HepG2 (cell line): ENCODE measurements around the gene PSD4. TPM values are rescaled to one million over a fixed set of nuclear protein-coding genes. Genes with fewer than 3 reads are reported as not detected.

ENCODE experiments used
- FOXK1 ChIP-seq: sonication (generic); formaldehyde crosslinking; IDR thresholded peaks from 2 replicates; pipeline ENCODE4 v1.4.0; 2020; ENCODE audit warnings: low read depth, missing genetic modification reagents, borderline replicate concordance
- FOXP1 ChIP-seq, 2 experiments: fragments of 450-650 bp in 1 of 2; IDR thresholded peaks; 2 replicates each; pipeline ENCODE4 v1.6.1; 2017 to 2018; ENCODE audit warnings: antibody characterized with exemption in 1 of 2
- GATAD1 ChIP-seq: IDR thresholded peaks from 2 replicates; pipeline ENCODE4 v1.6.1; 2016; ENCODE audit warnings: missing genetic modification reagents, missing compliant biosample characterization
- HDAC2 ChIP-seq: sonication (generic); formaldehyde crosslinking; IDR thresholded peaks from 2 replicates; pipeline ENCODE4 v1.4.0; 2020; ENCODE audit warnings: missing genetic modification reagents
- ISX ChIP-seq: sonication (generic); formaldehyde crosslinking; conservative IDR thresholded peaks from 2 replicates; pipeline ENCODE4 v1.5.0; 2020; ENCODE audit warnings: missing genetic modification reagents
- JUND ChIP-seq: sonication (generic); formaldehyde crosslinking; IDR thresholded peaks from 2 replicates; pipeline ENCODE4 v1.8.0; 2022; ENCODE audit warnings: mild to moderate bottlenecking, missing genetic modification reagents
- KLF12 ChIP-seq: sonication (generic); formaldehyde crosslinking; IDR thresholded peaks from 2 replicates; pipeline ENCODE4 v1.4.0; 2020; ENCODE audit warnings: missing genetic modification reagents, borderline replicate concordance
- KMT2A ChIP-seq: sonication (generic); formaldehyde crosslinking; IDR thresholded peaks from 2 replicates; pipeline ENCODE4 v1.4.0; 2020; ENCODE audit warnings: missing genetic modification reagents
- MED8 ChIP-seq: sonication (generic); formaldehyde crosslinking; IDR thresholded peaks from 2 replicates; pipeline ENCODE4 v1.8.1; 2023; ENCODE audit warnings: mild to moderate bottlenecking, missing genetic modification reagents; ENCODE audit not compliant: insufficient replicate concordance
- MLLT10 ChIP-seq: sonication (generic); formaldehyde crosslinking; IDR thresholded peaks from 2 replicates; pipeline ENCODE4 v1.4.0; 2020; ENCODE audit warnings: missing genetic modification reagents
- NPAS2 ChIP-seq: sonication (generic); formaldehyde crosslinking; IDR thresholded peaks from 2 replicates; pipeline ENCODE4 v1.8.0; 2022; ENCODE audit warnings: mild to moderate bottlenecking, missing genetic modification reagents, borderline replicate concordance
- PRPF4 ChIP-seq: fragments of 200-400 bp; formaldehyde crosslinking; IDR thresholded peaks from 2 replicates; pipeline ENCODE4 v1.6.1; 2016; ENCODE audit warnings: low read length, low read depth; ENCODE audit not compliant: poor library complexity, severe bottlenecking
- SCMH1 ChIP-seq: sonication (generic); formaldehyde crosslinking; IDR thresholded peaks from 2 replicates; pipeline ENCODE4 v1.9.0; 2021; ENCODE audit warnings: missing genetic modification reagents, mild to moderate bottlenecking, borderline replicate concordance
- STAT5B ChIP-seq: sonication (generic); formaldehyde crosslinking; IDR thresholded peaks from 2 replicates; pipeline ENCODE4 v1.4.0; 2020; ENCODE audit warnings: missing genetic modification reagents
- ZNF136 ChIP-seq: sonication (generic); formaldehyde crosslinking; IDR thresholded peaks from 2 replicates; pipeline ENCODE4 v1.8.1; 2022; ENCODE audit warnings: low read depth, mild to moderate bottlenecking, moderate library complexity, missing genetic modification reagents
- ZNF350 ChIP-seq: sonication (generic); formaldehyde crosslinking; IDR thresholded peaks from 2 replicates; pipeline ENCODE4 v1.4.0; 2020; ENCODE audit warnings: mild to moderate bottlenecking, low read depth, missing genetic modification reagents, borderline replicate concordance
- ZSCAN31 ChIP-seq: sonication (generic); formaldehyde crosslinking; IDR thresholded peaks from 2 replicates; pipeline ENCODE4 v1.5.0; 2020; ENCODE audit warnings: low read depth, mild to moderate bottlenecking, missing genetic modification reagents
- polyA plus RNA-seq, 8 experiments: library from polyadenylated mRNA; depleted of rRNA in 3 of 8; stranded (reverse) in 7 of 8; unstranded in 1 of 8; fragments of >200 nt; fragmentation: Illumina TruSeq in 4 of 8; extraction: Trizol in 4 of 8; gene quantifications; 2 replicates each; pipeline versions ENCODE4 v1.2.1 to v1.2.3, GENCODE V29; 2011 to 2016; ENCODE audit warnings: low read depth in 4 of 8, missing spikeins in 1 of 8, mixed read lengths in 1 of 8; ENCODE audit not compliant: insufficient read depth in 1 of 8
- total RNA-seq, 5 experiments: library from RNA; depleted of rRNA; stranded (reverse); fragments of >200 nt; fragmentation: Illumina TruSeq; extraction: Trizol; gene quantifications; 2 replicates each; pipeline ENCODE4 v1.2.3, GENCODE V29; 2016; ENCODE audit warnings: low read depth in 1 of 5
- TF ChIP-seq, protein P1 (sequence below): IDR thresholded peaks from 2 replicates; pipeline ENCODE4 v1.6.1; 2016; ENCODE audit warnings: low read depth
- TF ChIP-seq, protein P2 (sequence below): sonication (generic); formaldehyde crosslinking; IDR thresholded peaks from 2 replicates; pipeline ENCODE4 v1.4.0; 2020; ENCODE audit warnings: missing genetic modification reagents
- TF ChIP-seq, protein P3 (sequence below): sonication (generic); formaldehyde crosslinking; IDR thresholded peaks from 2 replicates; pipeline ENCODE4 v1.4.0; 2020; ENCODE audit warnings: missing genetic modification reagents, borderline replicate concordance
- TF ChIP-seq, protein P4 (sequence below): sonication (generic); formaldehyde crosslinking; IDR thresholded peaks from 2 replicates; pipeline ENCODE4 v1.4.0; 2020; ENCODE audit warnings: missing genetic modification reagents, mild to moderate bottlenecking, borderline replicate concordance

PSD4 gene
- total and polyA plus RNA-seq, 2 of the 13 experiments (the other 11 are each of a cell fraction or from before 2014, with no cell fraction given) = 5.8 to 9.4 TPM

DNA sequence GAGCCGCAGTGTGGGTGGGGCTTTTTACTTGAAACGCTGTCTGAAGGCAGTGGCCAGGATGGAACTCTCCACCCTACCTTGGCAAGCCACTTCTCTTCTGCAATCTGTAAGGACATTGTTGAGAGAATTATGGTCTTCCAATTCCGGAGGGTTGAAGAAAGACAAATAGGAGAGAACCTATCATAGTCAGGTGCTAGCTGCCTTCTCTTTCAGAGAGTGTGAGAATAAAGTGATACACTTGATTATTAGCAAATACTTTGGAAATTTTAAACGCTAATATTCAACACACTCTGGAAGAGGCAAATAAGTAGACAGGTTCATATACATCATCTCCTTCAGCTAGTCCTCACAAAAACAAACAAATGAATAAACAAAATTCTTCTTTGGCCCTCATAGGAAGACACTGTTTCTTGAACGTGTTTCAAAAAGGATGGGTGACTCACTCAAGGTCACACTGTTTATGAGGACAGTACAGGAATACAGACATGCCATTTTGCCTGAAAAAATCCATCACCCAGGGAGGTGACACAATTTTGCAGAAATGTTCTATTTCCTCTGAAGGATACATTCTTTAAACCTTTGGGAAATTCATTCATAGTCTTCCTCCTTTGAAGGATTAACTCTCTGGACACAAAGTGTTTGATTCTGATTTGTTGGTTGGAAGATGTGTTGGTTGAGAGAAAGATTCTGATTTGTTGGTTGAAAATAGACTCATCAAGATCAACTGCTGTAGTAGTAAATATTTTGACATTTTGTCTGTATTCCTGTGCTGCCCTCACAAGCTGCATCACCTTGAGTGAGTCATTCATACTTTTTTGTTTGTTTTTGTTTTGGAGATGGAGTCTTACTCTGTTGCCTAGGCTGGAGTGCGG, 48.6 kb upstream of the PSD4 start (continued):
- no peak for TF ChIP-seq ZNF350 (CRISPR knock-in tag)
- TF ChIP-seq, protein P1, sequence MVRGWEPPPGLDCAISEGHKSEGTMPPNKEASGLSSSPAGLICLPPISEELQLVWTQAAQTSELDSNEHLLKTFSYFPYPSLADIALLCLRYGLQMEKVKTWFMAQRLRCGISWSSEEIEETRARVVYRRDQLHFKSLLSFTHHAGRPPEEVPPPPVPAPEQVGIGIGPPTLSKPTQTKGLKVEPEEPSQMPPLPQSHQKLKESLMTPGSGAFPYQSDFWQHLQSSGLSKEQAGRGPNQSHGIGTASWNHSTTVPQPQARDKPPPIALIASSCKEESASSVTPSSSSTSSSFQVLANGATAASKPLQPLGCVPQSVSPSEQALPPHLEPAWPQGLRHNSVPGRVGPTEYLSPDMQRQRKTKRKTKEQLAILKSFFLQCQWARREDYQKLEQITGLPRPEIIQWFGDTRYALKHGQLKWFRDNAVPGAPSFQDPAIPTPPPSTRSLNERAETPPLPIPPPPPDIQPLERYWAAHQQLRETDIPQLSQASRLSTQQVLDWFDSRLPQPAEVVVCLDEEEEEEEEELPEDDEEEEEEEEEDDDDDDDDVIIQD = peak; percentile 7; the same call in 1 of the 2 replicates
- TF ChIP-seq SCMH1 (CRISPR knock-in tag) = no peak
- peak; percentile 72 for TF ChIP-seq JUND (CRISPR knock-in tag)
- TF ChIP-seq KLF12 = no peak
- no peak for TF ChIP-seq STAT5B (CRISPR knock-in tag)
- no peak for TF ChIP-seq FOXP1 (IDR thresholded peaks at IDR 0.05)
- peak; percentile 78 for TF ChIP-seq FOXP1 (CRISPR knock-in tag; IDR thresholded peaks at IDR 0.05)
- no peak for TF ChIP-seq NPAS2 (CRISPR knock-in tag)
- TF ChIP-seq GATAD1 (CRISPR knock-in tag) = peak; percentile 35; the same call in 1 of the 2 replicates
- TF ChIP-seq KMT2A (CRISPR knock-in tag) = no peak
- TF ChIP-seq FOXK1 (CRISPR knock-in tag) = peak; percentile 39; the same call in 1 of the 2 replicates
- TF ChIP-seq, protein P2, sequence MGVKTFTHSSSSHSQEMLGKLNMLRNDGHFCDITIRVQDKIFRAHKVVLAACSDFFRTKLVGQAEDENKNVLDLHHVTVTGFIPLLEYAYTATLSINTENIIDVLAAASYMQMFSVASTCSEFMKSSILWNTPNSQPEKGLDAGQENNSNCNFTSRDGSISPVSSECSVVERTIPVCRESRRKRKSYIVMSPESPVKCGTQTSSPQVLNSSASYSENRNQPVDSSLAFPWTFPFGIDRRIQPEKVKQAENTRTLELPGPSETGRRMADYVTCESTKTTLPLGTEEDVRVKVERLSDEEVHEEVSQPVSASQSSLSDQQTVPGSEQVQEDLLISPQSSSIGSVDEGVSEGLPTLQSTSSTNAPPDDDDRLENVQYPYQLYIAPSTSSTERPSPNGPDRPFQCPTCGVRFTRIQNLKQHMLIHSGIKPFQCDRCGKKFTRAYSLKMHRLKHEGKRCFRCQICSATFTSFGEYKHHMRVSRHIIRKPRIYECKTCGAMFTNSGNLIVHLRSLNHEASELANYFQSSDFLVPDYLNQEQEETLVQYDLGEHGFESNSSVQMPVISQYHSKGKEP (CRISPR knock-in tag) = no peak
- TF ChIP-seq ISX (CRISPR knock-in tag) = no peak
- TF ChIP-seq, protein P3, sequence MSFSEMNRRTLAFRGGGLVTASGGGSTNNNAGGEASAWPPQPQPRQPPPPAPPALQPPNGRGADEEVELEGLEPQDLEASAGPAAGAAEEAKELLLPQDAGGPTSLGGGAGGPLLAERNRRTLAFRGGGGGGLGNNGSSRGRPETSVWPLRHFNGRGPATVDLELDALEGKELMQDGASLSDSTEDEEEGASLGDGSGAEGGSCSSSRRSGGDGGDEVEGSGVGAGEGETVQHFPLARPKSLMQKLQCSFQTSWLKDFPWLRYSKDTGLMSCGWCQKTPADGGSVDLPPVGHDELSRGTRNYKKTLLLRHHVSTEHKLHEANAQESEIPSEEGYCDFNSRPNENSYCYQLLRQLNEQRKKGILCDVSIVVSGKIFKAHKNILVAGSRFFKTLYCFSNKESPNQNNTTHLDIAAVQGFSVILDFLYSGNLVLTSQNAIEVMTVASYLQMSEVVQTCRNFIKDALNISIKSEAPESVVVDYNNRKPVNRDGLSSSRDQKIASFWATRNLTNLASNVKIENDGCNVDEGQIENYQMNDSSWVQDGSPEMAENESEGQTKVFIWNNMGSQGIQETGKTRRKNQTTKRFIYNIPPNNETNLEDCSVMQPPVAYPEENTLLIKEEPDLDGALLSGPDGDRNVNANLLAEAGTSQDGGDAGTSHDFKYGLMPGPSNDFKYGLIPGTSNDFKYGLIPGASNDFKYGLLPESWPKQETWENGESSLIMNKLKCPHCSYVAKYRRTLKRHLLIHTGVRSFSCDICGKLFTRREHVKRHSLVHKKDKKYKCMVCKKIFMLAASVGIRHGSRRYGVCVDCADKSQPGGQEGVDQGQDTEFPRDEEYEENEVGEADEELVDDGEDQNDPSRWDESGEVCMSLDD = no peak
- TF ChIP-seq ZNF136 (CRISPR knock-in tag) = no peak
- TF ChIP-seq, protein P4, sequence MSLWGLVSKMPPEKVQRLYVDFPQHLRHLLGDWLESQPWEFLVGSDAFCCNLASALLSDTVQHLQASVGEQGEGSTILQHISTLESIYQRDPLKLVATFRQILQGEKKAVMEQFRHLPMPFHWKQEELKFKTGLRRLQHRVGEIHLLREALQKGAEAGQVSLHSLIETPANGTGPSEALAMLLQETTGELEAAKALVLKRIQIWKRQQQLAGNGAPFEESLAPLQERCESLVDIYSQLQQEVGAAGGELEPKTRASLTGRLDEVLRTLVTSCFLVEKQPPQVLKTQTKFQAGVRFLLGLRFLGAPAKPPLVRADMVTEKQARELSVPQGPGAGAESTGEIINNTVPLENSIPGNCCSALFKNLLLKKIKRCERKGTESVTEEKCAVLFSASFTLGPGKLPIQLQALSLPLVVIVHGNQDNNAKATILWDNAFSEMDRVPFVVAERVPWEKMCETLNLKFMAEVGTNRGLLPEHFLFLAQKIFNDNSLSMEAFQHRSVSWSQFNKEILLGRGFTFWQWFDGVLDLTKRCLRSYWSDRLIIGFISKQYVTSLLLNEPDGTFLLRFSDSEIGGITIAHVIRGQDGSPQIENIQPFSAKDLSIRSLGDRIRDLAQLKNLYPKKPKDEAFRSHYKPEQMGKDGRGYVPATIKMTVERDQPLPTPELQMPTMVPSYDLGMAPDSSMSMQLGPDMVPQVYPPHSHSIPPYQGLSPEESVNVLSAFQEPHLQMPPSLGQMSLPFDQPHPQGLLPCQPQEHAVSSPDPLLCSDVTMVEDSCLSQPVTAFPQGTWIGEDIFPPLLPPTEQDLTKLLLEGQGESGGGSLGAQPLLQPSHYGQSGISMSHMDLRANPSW (CRISPR knock-in tag) = no peak; the same call in 1 of the 2 replicates
- no peak for TF ChIP-seq MED8 (CRISPR knock-in tag)
- no peak for TF ChIP-seq HDAC2 (CRISPR knock-in tag)
- TF ChIP-seq PRPF4 = no peak
- no peak for TF ChIP-seq MLLT10
- TF ChIP-seq ZSCAN31 (CRISPR knock-in tag) = no peak
